ENCODE results near the gene DNAJC5G.
"Not testable (repeated sequence)": the region's sequence is repeated elsewhere in the genome, so short reads cannot be mapped to it uniquely, and the experiment has no call there.

Gene DNAJC5G

GRCh38 chr2:27255660-27256059, 19.6 kb upstream of the DNAJC5G start:
- no peak for DNase-seq

- DNase-seq, result no peak
Measured at GRCh38 chr2:27256855-27257454, 18.3 kb upstream of the DNAJC5G start.

GRCh38 chr2:27258051-27258450, 17.2 kb upstream of the DNAJC5G start:
- no peak for DNase-seq

- DNase-seq, result no peak
Measured at GRCh38 chr2:27261241-27261925, 13.8 kb upstream of the DNAJC5G start.

GRCh38 chr2:27261926-27262298, 13.3 kb upstream of the DNAJC5G start:
- no peak for DNase-seq

GRCh38 chr2:27262379-27263286, 12.6 kb upstream of the DNAJC5G start, which contains the start of gene SLC30A3:
TSS of gene SLC30A3 (minus strand) at chr2:27263047. CDS start at chr2:27262906, 141 bp downstream.
- DNase-seq, result peak; percentile 74 to 78

GRCh38 chr2:27263287-27264252, 11.7 kb upstream of the DNAJC5G start:
- DNase-seq, result no peak

GRCh38 chr2:27264253-27264752, 10.9 kb upstream of the DNAJC5G start:
- DNase-seq, result peak in 1 of 2 donors; percentile 10

- DNase-seq, result peak; percentile 73 to 75
Measured at GRCh38 chr2:27264753-27265535, 10.3 kb upstream of the DNAJC5G start.

- DNase-seq, result no peak
Measured at GRCh38 chr2:27265536-27265870, 9.7 kb upstream of the DNAJC5G start.

- DNase-seq, result not testable (repeated sequence)
Measured at GRCh38 chr2:27268296-27268695, 6.9 kb upstream of the DNAJC5G start.

GRCh38 chr2:27270131-27270530, 5.1 kb upstream of the DNAJC5G start:
- DNase-seq, result no peak

- DNase-seq, result no peak
Measured at GRCh38 chr2:27270670-27271069, 4.6 kb upstream of the DNAJC5G start.

GRCh38 chr2:27271631-27272340, 3.4 kb upstream of the DNAJC5G start:
- no peak for DNase-seq

- not testable (repeated sequence) for DNase-seq
Measured at GRCh38 chr2:27272537-27273522, 2.4 kb upstream of the DNAJC5G start.

- DNase-seq, result no peak
Measured at GRCh38 chr2:27278010-27278409, 2.8 kb downstream of the DNAJC5G start.

- no peak for DNase-seq
Measured at GRCh38 chr2:27280826-27281225, 5.6 kb downstream of the DNAJC5G start.

GRCh38 chr2:27281442-27281841, 6.2 kb downstream of the DNAJC5G start:
- no peak for DNase-seq

GRCh38 chr2:27281855-27282559, 6.8 kb downstream of the DNAJC5G start, which contains the start of gene TRIM54:
TSS of gene TRIM54 (plus strand) at chr2:27282429. CDS start at chr2:27282732, 303 bp downstream.
- no peak for DNase-seq

Measured in CD4-positive, alpha-beta T cell treated with Interferon alpha-2 for 1 hour (primary cell).